ENCODE measurements around the gene TMED4.

Gene TMED4

GRCh38 chr7:44548893-44549292, 33.1 kb downstream of the TMED4 start:
- H3K9me2 ChIP-seq (replicated peaks; ENCODE audit: insufficient read depth, low read length) = no peaks in the 10 kb centered on the region
- H3K79me2 ChIP-seq (ENCODE audit: insufficient read depth, low read length) = no peaks in the 10 kb centered on the region
- no peak overlapping the region for H2AFZ ChIP-seq (ENCODE audit: low read depth, low read length, severe bottlenecking)
- no peaks in the 10 kb centered on the region for H4K20me1 ChIP-seq (ENCODE audit: low read depth, low read length)
- no peak overlapping the region for H3K4me2 ChIP-seq (ENCODE audit: low read depth, low read length, poor library complexity, severe bottlenecking)
- H3K36me3 ChIP-seq (ENCODE audit: low read length) = no peaks in the 10 kb centered on the region
- H3K4me3 ChIP-seq (ENCODE audit: insufficient read depth, low read length, poor library complexity, severe bottlenecking) = no peak overlapping the region
- no peak for TF ChIP-seq EZH2phosphoT487 (conservative IDR thresholded peaks at IDR 0.05; ENCODE audit: low read length)
- no peak for TF ChIP-seq CTCF (IDR thresholded peaks at IDR 0.05; ENCODE audit: insufficient read depth, low read length, poor library complexity, severe bottlenecking)
- no peak overlapping the region for H3K27ac ChIP-seq (ENCODE audit: low read depth, low read length)
- H3K9ac ChIP-seq (ENCODE audit: low read length) = no peak overlapping the region
- H3K9me3 ChIP-seq (ENCODE audit: insufficient read depth, low read length) = no peaks in the 10 kb centered on the region
- no peaks in the 10 kb centered on the region for H3F3A ChIP-seq (ENCODE audit: insufficient read depth)
- H3K27me3 ChIP-seq (ENCODE audit: low read length) = no peaks in the 10 kb centered on the region

- no peak for TF ChIP-seq EZH2phosphoT487 (conservative IDR thresholded peaks at IDR 0.05; ENCODE audit: low read length)
- Histone ChIP-seq H3K36me3 (ENCODE audit: low read length) (no peaks in the 10 kb centered on the region), H3K9me2 (replicated peaks; ENCODE audit: insufficient read depth, low read length) (no peaks in the 10 kb centered on the region), H3K4me2 (ENCODE audit: low read depth, low read length, poor library complexity, severe bottlenecking) (no peak overlapping the region), H3K79me2 (ENCODE audit: insufficient read depth, low read length) (no peaks in the 10 kb centered on the region), H4K20me1 (ENCODE audit: low read depth, low read length) (no peaks in the 10 kb centered on the region), H3K9me3 (ENCODE audit: insufficient read depth, low read length) (no peaks in the 10 kb centered on the region), H3F3A (ENCODE audit: insufficient read depth) (no peaks in the 10 kb centered on the region), H3K9ac (ENCODE audit: low read length) (no peak overlapping the region), H3K27me3 (ENCODE audit: low read length) (no peaks in the 10 kb centered on the region), H3K27ac (ENCODE audit: low read depth, low read length) (no peak overlapping the region), H3K4me3 (ENCODE audit: insufficient read depth, low read length, poor library complexity, severe bottlenecking) (no peak overlapping the region), H2AFZ (ENCODE audit: low read depth, low read length, severe bottlenecking) (no peak overlapping the region)
Measured at GRCh38 chr7:44547536-44548231, 34.3 kb downstream of the TMED4 start.

GRCh38 chr7:44541876-44542610, 40.0 kb downstream of the TMED4 start:
- TF ChIP-seq EZH2phosphoT487 (conservative IDR thresholded peaks at IDR 0.05; ENCODE audit: low read length) = no peak
- TF ChIP-seq CTCF (IDR thresholded peaks at IDR 0.05; ENCODE audit: insufficient read depth, low read length, poor library complexity, severe bottlenecking) = no peak
- H3K79me2 ChIP-seq (ENCODE audit: insufficient read depth, low read length) = no peaks in the 10 kb centered on the region
- H3K36me3 ChIP-seq (ENCODE audit: low read length) = no peaks in the 10 kb centered on the region
- H2AFZ ChIP-seq (ENCODE audit: low read depth, low read length, severe bottlenecking) = no peak overlapping the region
- no peak overlapping the region for H3K27ac ChIP-seq (ENCODE audit: low read depth, low read length)
- H3K9me3 ChIP-seq (ENCODE audit: insufficient read depth, low read length) = no peaks in the 10 kb centered on the region
- no peak overlapping the region for H3K4me3 ChIP-seq (ENCODE audit: insufficient read depth, low read length, poor library complexity, severe bottlenecking)
- no peak overlapping the region for H3K4me2 ChIP-seq (ENCODE audit: low read depth, low read length, poor library complexity, severe bottlenecking)
- no peaks in the 10 kb centered on the region for H3K27me3 ChIP-seq (ENCODE audit: low read length)
- no peaks in the 10 kb centered on the region for H4K20me1 ChIP-seq (ENCODE audit: low read depth, low read length)
- no peaks in the 10 kb centered on the region for H3F3A ChIP-seq (ENCODE audit: insufficient read depth)
- H3K9ac ChIP-seq (ENCODE audit: low read length) = no peak overlapping the region
- no peaks in the 10 kb centered on the region for H3K9me2 ChIP-seq (replicated peaks; ENCODE audit: insufficient read depth, low read length)
